A673 (cell line): ENCODE results near the gene TNFRSF11A. TPM values are rescaled to one million over a fixed set of nuclear protein-coding genes. Genes with fewer than 3 reads are reported as not detected.

Experiments used
- BruUV-seq: library from RNA; stranded (reverse); fragments of 400-500 nt; replicated peaks from 2 replicates; lab custom pipeline; 2021; lab: Mats Ljungman, UMichigan
- CTCF ChIA-PET: fragments of 300-600 bp; sonication (Branson Sonifier 250); formaldehyde crosslinking; loops from one replicate; lab custom pipeline; 2022; ENCODE audit warnings: antibody characterized with exemption; lab: Charles Lee
- POLR2A ChIA-PET: fragments of 300-600 bp; sonication (Branson Sonifier 250); formaldehyde crosslinking; loops from one replicate; lab custom pipeline; 2022; ENCODE audit warnings: antibody characterized with exemption; ENCODE audit not compliant: low non-redundant PET; lab: Charles Lee
- DNase-seq: peaks from one replicate; pipeline ENCODE4 v3.0.0-alpha.2; 2015; ENCODE audit warnings: low spot score
- H3K27ac ChIP-seq: fragments of 200-600 bp; sonication (generic); 2 replicates; pipeline ENCODE4 v1.5.1; 2016; ENCODE audit warnings: mixed run types, low read depth, mild to moderate bottlenecking, mixed read lengths, antibody characterized with exemption, low read length; ENCODE audit not compliant: poor library complexity, severe bottlenecking
- H3K27me3 ChIP-seq: fragments of 200-600 bp; sonication (generic); replicated peaks from 2 replicates; pipeline ENCODE4 v1.6.1; 2017; ENCODE audit warnings: mixed run types, low read depth, mild to moderate bottlenecking, mixed read lengths, antibody characterized with exemption, low read length; ENCODE audit not compliant: insufficient read depth, poor library complexity
- H3K36me3 ChIP-seq: fragments of 200-600 bp; sonication (generic); 2 replicates; pipeline ENCODE4 v1.6.1; 2016; ENCODE audit warnings: mixed run types, mild to moderate bottlenecking, mixed read lengths, antibody characterized with exemption, low read length; ENCODE audit not compliant: insufficient read depth, poor library complexity, severe bottlenecking
- H3K4me1 ChIP-seq: fragments of 200-600 bp; sonication (generic); 2 replicates; pipeline ENCODE4 v1.6.1; 2017; ENCODE audit warnings: mixed run types, mild to moderate bottlenecking, mixed read lengths, antibody characterized with exemption, low read length; ENCODE audit not compliant: insufficient read depth, poor library complexity, severe bottlenecking
- H3K4me3 ChIP-seq: fragments of 200-600 bp; sonication (generic); 2 replicates; pipeline ENCODE4 v1.5.1; 2016; ENCODE audit warnings: low read depth, mixed run types, mild to moderate bottlenecking, mixed read lengths, low read length; ENCODE audit not compliant: poor library complexity, severe bottlenecking
- H3K9me3 ChIP-seq: fragments of 200-600 bp; sonication (generic); 2 replicates; pipeline ENCODE4 v1.6.1; 2016; ENCODE audit warnings: mixed run types, low read depth, mild to moderate bottlenecking, mixed read lengths, antibody characterized with exemption, low read length; ENCODE audit not compliant: poor library complexity, severe bottlenecking
- EZH2 ChIP-seq: fragments of 200-600 bp; sonication (generic); IDR thresholded peaks from 2 replicates; pipeline ENCODE4 v1.6.1; 2017; ENCODE audit warnings: borderline replicate concordance, low read depth, mild to moderate bottlenecking, mixed read lengths, antibody characterized with exemption, low read length; ENCODE audit not compliant: poor library complexity, severe bottlenecking
- intact Hi-C: fragments of 100-400 bp; cut with micrococcal nuclease; formaldehyde crosslinking; loops from one replicate; pipeline ENCODE4 v1.10.0; 2022; ENCODE audit not compliant: unreplicated experiment
- total RNA-seq: library from RNA; stranded (reverse); gene quantifications from 2 replicates; pipeline ENCODE4 v1.2.3, GENCODE V29; 2021
- TF ChIP-seq, protein P1 (sequence below): fragments of 300-800, 200-600 bp; sonication (generic); conservative IDR thresholded peaks from 2 replicates; pipeline ENCODE4 v1.5.1; 2017; ENCODE audit warnings: low read depth, mild to moderate bottlenecking, antibody characterized with exemption, low read length, moderate library complexity, mixed read lengths

Gene TNFRSF11A
- total RNA-seq, 1 experiment from 2014 or later, result 0.37 TPM

DNA sequence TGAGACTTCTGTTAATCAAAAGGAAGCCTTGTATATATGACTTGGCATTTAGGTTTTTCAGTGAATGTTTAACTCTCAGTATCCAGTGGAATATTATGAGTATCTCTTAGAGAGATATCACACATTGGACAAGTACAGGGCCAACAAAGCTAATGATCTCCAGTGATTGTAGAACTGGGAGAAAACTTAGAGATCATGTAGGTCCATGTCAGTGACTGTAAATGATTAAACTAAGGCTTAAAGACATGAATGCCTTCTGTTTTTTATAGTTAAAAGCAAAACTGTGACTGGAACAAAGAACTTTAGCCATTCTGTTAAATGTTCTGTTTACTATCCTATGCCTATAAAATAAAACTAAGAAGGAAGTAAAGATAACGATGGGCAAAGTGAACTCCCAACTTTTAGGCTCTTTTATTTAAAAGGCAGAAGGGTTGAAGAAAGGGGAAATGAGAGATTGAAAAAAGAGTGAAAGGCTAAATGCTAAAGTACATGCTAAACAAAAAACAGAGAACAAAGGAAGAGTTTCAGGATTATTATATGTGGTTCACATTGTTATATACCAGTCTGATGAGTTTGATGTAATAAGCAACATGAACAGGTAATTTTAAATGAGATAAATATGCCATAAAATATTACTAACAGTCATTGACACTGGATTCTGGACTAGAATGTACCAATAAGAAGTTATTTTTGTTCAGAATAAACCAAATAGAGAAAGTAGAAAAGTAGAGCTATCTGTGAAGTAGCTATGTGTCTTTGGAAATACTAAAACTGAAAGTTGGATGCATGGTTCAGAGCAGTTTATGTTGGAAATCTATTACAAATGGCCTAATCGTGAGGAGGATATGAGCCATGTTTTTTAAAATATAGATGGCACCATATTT, 37.1 kb upstream of the TNFRSF11A start:
- H3K27me3 ChIP-seq, result no peaks in the 10 kb centered on the region
- no peak overlapping the region for H3K4me3 ChIP-seq
- no TSS peak for BruUV-seq
- peaks cover 6% of the 10 kb centered on the region for H3K36me3 ChIP-seq
- ChIA-PET POLR2A (no interaction called here), CTCF (no interaction called here)
- intact Hi-C loops, result no loop called here
- TF ChIP-seq EZH2, result no peak
- TF ChIP-seq, protein P1, sequence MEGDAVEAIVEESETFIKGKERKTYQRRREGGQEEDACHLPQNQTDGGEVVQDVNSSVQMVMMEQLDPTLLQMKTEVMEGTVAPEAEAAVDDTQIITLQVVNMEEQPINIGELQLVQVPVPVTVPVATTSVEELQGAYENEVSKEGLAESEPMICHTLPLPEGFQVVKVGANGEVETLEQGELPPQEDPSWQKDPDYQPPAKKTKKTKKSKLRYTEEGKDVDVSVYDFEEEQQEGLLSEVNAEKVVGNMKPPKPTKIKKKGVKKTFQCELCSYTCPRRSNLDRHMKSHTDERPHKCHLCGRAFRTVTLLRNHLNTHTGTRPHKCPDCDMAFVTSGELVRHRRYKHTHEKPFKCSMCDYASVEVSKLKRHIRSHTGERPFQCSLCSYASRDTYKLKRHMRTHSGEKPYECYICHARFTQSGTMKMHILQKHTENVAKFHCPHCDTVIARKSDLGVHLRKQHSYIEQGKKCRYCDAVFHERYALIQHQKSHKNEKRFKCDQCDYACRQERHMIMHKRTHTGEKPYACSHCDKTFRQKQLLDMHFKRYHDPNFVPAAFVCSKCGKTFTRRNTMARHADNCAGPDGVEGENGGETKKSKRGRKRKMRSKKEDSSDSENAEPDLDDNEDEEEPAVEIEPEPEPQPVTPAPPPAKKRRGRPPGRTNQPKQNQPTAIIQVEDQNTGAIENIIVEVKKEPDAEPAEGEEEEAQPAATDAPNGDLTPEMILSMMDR, result no peak
- no peaks in the 10 kb centered on the region for H3K4me1 ChIP-seq
- no peak overlapping the region for H3K27ac ChIP-seq
- no peak for DNase-seq
- H3K9me3 ChIP-seq, result no peaks in the 10 kb centered on the region

DNA sequence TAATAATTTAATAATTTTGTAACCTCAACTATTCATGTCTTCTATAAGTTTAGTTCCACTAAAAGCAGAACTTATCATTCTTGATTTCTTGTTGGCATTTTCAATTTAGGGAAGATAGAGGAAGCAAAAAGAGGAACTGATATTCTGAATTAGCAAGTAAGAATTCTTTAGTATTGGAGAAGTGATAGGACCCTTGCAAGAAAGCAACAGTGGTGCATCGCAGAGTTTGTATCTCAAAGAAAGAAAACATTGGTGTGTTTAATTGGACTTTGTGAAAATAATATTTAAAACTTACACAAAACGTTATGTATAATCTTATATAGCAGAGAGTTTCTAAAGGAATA, 36.5 kb upstream of the TNFRSF11A start:
- Histone ChIP-seq H3K36me3 (peaks cover 6% of the 10 kb centered on the region), H3K27me3 (no peaks in the 10 kb centered on the region), H3K4me1 (no peaks in the 10 kb centered on the region), H3K9me3 (no peaks in the 10 kb centered on the region), H3K27ac (no peak overlapping the region), H3K4me3 (no peak overlapping the region)
- no TSS peak for BruUV-seq
- TF ChIP-seq EZH2, result no peak
- TF ChIP-seq, protein P1, result no peak
- ChIA-PET CTCF (no interaction called here), POLR2A (no interaction called here)
- intact Hi-C loops, result no loop called here
- DNase-seq, result no peak

DNA sequence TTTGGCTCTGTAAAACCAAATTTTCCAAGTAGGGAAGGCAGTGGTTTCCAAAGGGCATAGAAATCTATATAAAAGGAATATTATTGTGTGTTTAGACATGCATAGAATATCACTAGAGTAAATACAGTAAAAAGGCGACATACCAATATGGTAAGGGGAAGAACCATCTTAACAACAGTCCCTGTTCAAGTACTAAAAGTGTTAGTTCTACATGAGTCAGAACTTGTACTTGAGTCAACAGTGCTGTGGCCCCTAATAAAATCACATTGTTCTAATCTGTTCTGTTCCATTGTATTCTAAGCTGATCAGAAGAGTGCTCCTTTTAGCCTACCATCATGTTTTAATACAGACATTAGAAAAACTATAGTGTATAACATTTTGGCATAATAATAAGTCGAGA, 36.1 kb upstream of the TNFRSF11A start:
- DNase-seq, result no peak
- ChIA-PET CTCF (no interaction called here), POLR2A (no interaction called here)
- Histone ChIP-seq H3K27ac (no peak overlapping the region), H3K4me1 (no peaks in the 10 kb centered on the region), H3K27me3 (no peaks in the 10 kb centered on the region), H3K36me3 (peaks cover 3% of the 10 kb centered on the region), H3K4me3 (no peak overlapping the region), H3K9me3 (no peaks in the 10 kb centered on the region)
- no TSS peak for BruUV-seq
- no peak for TF ChIP-seq EZH2
- TF ChIP-seq, protein P1, result no peak
- intact Hi-C loops, result no loop called here
